OCI-LY7 (cell line): Measurements from ENCODE around the gene SH2D1B. TPM values are rescaled to one million over a fixed set of nuclear protein-coding genes. Genes with fewer than 3 reads are reported as not detected.

Experiments used
- BruUV-seq: library from RNA; stranded (reverse); fragments of 400-500 nt; replicated peaks from 2 replicates; lab custom pipeline; 2021; lab: Mats Ljungman, UMichigan
- CTCF ChIA-PET: fragments of 300-600 bp; sonication (Branson Sonifier 250); formaldehyde crosslinking; loops from one replicate; lab custom pipeline; 2022; ENCODE audit warnings: antibody characterized with exemption; ENCODE audit not compliant: unreplicated experiment; lab: Charles Lee
- POLR2A ChIA-PET: fragments of 300-600 bp; sonication (Branson Sonifier 250); formaldehyde crosslinking; loops from one replicate; lab custom pipeline; 2022; ENCODE audit warnings: antibody characterized with exemption; lab: Charles Lee
- DNase-seq: peaks from one replicate; pipeline ENCODE4 v3.0.0-alpha.2; 2015; ENCODE audit warnings: low spot score
- H2AFZ ChIP-seq: fragments of 200-600 bp; sonication (generic), shearing (Covaris generic); 2 replicates; pipeline ENCODE4 v1.6.1; 2014; ENCODE audit warnings: mild to moderate bottlenecking, antibody characterized with exemption, low read length, moderate library complexity
- H3K27ac ChIP-seq: fragments of 200-600 bp; sonication (generic); 2 replicates; pipeline ENCODE4 v1.5.1; 2014; ENCODE audit warnings: mixed run types, low read depth, mild to moderate bottlenecking, moderate library complexity, low read length, inconsistent platforms; ENCODE audit not compliant: poor library complexity, severe bottlenecking
- H3K36me3 ChIP-seq: fragments of 200-600 bp; sonication (generic); 2 replicates; pipeline ENCODE4 v1.6.1; 2014; ENCODE audit warnings: mild to moderate bottlenecking, antibody characterized with exemption, low read length, moderate library complexity, mixed read lengths; ENCODE audit not compliant: insufficient read depth
- H3K4me1 ChIP-seq: fragments of 200-600 bp; sonication (generic); 2 replicates; pipeline ENCODE4 v1.5.1; 2014; ENCODE audit warnings: mild to moderate bottlenecking, low read length; ENCODE audit not compliant: insufficient read depth, poor library complexity, severe bottlenecking
- H3K4me2 ChIP-seq: fragments of 200-600 bp; sonication (generic); 2 replicates; pipeline ENCODE4 v1.6.1; 2014; ENCODE audit warnings: mild to moderate bottlenecking, low read length
- H3K4me3 ChIP-seq: fragments of 200-600 bp; sonication (generic); 2 replicates; pipeline ENCODE4 v1.5.1; 2014; ENCODE audit warnings: mild to moderate bottlenecking, low read depth, low read length; ENCODE audit not compliant: poor library complexity, severe bottlenecking
- H3K79me2 ChIP-seq: fragments of 200-600 bp; sonication (generic); 2 replicates; pipeline ENCODE4 v1.6.1; 2016; ENCODE audit warnings: low read depth, mild to moderate bottlenecking, low read length, moderate library complexity, mixed read lengths; ENCODE audit not compliant: insufficient read depth
- H3K9me2 ChIP-seq: fragments of 200-600 bp; sonication (generic); 2 replicates; pipeline ENCODE4 v1.6.1; 2016; ENCODE audit warnings: mild to moderate bottlenecking, low read length, mixed read lengths; ENCODE audit not compliant: insufficient read depth
- H3K9me3 ChIP-seq: fragments of 200-600 bp; sonication (generic); 2 replicates; pipeline ENCODE4 v1.6.1; 2014; ENCODE audit warnings: mild to moderate bottlenecking, mixed run types, low read length, mixed read lengths
- H4K20me1 ChIP-seq: fragments of 200-600 bp; sonication (generic); 2 replicates; pipeline ENCODE4 v1.6.1; 2014; ENCODE audit warnings: mild to moderate bottlenecking, antibody characterized with exemption, low read length, moderate library complexity, mixed read lengths; ENCODE audit not compliant: insufficient read depth
- CTCF ChIP-seq: fragments of 200-600 bp; sonication (generic); conservative IDR thresholded peaks from 2 replicates; pipeline ENCODE4 v1.5.1; 2014; ENCODE audit warnings: mild to moderate bottlenecking, antibody characterized with exemption, low read length, moderate library complexity, mixed read lengths
- EZH2phosphoT487 ChIP-seq: fragments of 200-600 bp; sonication (generic); IDR thresholded peaks from 2 replicates; pipeline ENCODE4 v1.6.1; 2018; ENCODE audit warnings: low read depth, borderline replicate concordance, mild to moderate bottlenecking, mixed run types, antibody characterized with exemption, low read length, moderate library complexity, mixed read lengths
- intact Hi-C: fragments of 100-400 bp; cut with micrococcal nuclease; formaldehyde crosslinking; loops from one replicate; pipeline ENCODE4 v1.10.0; 2022; ENCODE audit not compliant: unreplicated experiment
- total RNA-seq, 2 experiments: library from RNA; depleted of rRNA in 1 of 2; stranded (reverse); fragments of >200 nt in 1 of 2; shearing (Covaris generic) in 1 of 2; gene quantifications; 2 replicates each; pipeline ENCODE4 v1.2.3, GENCODE V29; 2014 to 2022

Gene SH2D1B
- total RNA-seq, 2 experiments from 2014 or later: not detected

GRCh38 chr1:162416909-162417308, 5.0 kb upstream of the SH2D1B start:
- no peaks in the 10 kb centered on the region for H3K9me2 ChIP-seq
- no peak overlapping the region for H3K4me2 ChIP-seq
- no peak overlapping the region for H2AFZ ChIP-seq
- H3K27ac ChIP-seq: no peak overlapping the region
- TF ChIP-seq EZH2phosphoT487 (no peak), CTCF (no peak)
- H3K4me1 ChIP-seq: no peaks in the 10 kb centered on the region
- no peaks in the 10 kb centered on the region for H3K36me3 ChIP-seq
- no peaks in the 10 kb centered on the region for H3K9me3 ChIP-seq
- no TSS peak for BruUV-seq
- intact Hi-C loops: no loop called here
- no peaks in the 10 kb centered on the region for H3K79me2 ChIP-seq
- H3K4me3 ChIP-seq: no peak overlapping the region
- no peak for DNase-seq
- H4K20me1 ChIP-seq: no peaks in the 10 kb centered on the region
- CTCF ChIA-PET: no interaction called here
- POLR2A ChIA-PET: no interaction called here

- Histone ChIP-seq H3K36me3 (no peaks in the 10 kb centered on the region), H3K4me2 (no peak overlapping the region), H2AFZ (no peak overlapping the region), H4K20me1 (no peaks in the 10 kb centered on the region), H3K79me2 (no peaks in the 10 kb centered on the region), H3K9me2 (no peaks in the 10 kb centered on the region), H3K4me1 (no peaks in the 10 kb centered on the region), H3K4me3 (no peak overlapping the region), H3K27ac (no peak overlapping the region), H3K9me3 (no peaks in the 10 kb centered on the region)
- no peak for DNase-seq
- no TSS peak for BruUV-seq
- TF ChIP-seq EZH2phosphoT487 (no peak), CTCF (no peak)
- intact Hi-C loops: no loop called here
- ChIA-PET CTCF (no interaction called here), POLR2A (no interaction called here)
Measured at GRCh38 chr1:162416215-162416614, 4.3 kb upstream of the SH2D1B start.

GRCh38 chr1:162407539-162407938, 4.4 kb downstream of the SH2D1B start:
- intact Hi-C loops: no loop called here
- no peak for DNase-seq
- Histone ChIP-seq H3K4me3 (no peak overlapping the region), H3K4me2 (no peak overlapping the region), H2AFZ (no peak overlapping the region), H4K20me1 (no peaks in the 10 kb centered on the region), H3K36me3 (no peaks in the 10 kb centered on the region), H3K4me1 (no peaks in the 10 kb centered on the region), H3K9me3 (no peaks in the 10 kb centered on the region), H3K9me2 (no peaks in the 10 kb centered on the region), H3K79me2 (no peaks in the 10 kb centered on the region), H3K27ac (no peak overlapping the region)
- BruUV-seq: no TSS peak
- TF ChIP-seq EZH2phosphoT487: no peak
- TF ChIP-seq CTCF: no peak
- CTCF ChIA-PET: no interaction called here
- POLR2A ChIA-PET: interaction anchor here (0.5 to 1.5 kb wide), 4 partner anchors 9 to 421 kb away, joined by 3 to 5 read pairs (median 4); no protein-coding TSS in a partner anchor
